Measurements from ENCODE around the gene PRDM2. TPM values are rescaled to one million over a fixed set of nuclear protein-coding genes. Genes with fewer than 3 reads are reported as not detected.

The PRDM2 gene
- total RNA-seq, 1 donor from 2014 or later, result 10.7 TPM

DNA sequence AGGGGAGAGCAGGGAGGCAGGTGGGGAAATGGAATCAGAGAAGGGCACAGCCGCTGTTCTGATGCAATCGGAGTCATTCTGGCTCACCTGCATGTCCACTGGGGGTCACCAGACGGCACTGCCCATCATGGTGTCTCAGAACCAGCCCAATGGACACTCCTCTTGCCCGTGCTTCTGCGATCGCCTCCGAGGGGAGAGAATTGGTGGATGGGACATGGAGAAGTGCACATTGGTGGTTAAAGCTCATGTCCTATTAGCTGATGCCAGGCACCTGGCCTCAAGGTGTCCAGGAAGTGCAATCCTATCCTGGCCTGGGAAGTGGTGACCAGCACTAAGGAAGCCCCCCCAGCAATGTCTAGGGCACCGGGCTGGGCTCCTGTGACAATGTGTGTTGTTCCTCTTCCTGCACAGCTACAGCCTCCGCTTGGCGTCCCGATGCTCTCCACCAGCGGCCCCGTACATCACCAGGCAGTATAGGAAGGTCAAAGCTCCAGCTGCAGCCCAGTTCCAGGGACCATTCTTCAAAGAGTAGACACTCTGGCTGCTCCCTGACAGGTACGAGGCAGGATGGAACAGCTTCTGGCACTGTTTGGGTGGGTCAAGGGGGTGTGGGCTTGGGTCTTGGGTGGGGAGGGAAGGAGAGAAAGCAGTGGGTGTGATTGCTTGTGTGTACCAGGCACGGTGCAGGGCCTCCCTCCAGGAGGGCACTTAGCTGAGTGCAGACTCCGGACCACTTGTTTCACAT lies 116.2 kb downstream of the PRDM2 start:
- DNase-seq, result no peak

GRCh38 chr1:13817906-13818305 lies 117.9 kb downstream of the PRDM2 start:
- no peak for DNase-seq

- DNase-seq, result no peak
Measured at GRCh38 chr1:13818926-13819325, 118.9 kb downstream of the PRDM2 start.

DNA sequence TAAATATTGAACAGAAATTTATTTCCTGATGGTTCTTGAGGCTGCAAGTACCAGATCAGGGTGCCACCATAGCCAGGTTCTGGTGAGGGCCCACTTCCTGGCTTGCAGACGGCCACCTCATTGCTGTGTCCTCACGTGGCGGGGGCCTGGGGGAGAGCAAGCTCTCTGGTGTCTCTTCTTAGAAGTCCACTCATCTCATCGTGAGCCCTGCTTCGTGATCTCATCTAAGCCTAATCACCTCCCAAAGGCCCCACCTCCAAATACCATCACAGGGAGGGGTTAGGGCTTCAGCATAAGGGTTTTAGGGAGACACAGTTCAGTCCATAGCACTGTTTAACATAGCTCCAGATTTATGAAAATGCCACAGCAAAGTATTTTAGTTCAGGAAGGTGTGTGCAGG lies 119.7 kb downstream of the PRDM2 start:
- no peak for DNase-seq

- no peak for DNase-seq
Measured at GRCh38 chr1:13820055-13820454, 120.1 kb downstream of the PRDM2 start.

DNA sequence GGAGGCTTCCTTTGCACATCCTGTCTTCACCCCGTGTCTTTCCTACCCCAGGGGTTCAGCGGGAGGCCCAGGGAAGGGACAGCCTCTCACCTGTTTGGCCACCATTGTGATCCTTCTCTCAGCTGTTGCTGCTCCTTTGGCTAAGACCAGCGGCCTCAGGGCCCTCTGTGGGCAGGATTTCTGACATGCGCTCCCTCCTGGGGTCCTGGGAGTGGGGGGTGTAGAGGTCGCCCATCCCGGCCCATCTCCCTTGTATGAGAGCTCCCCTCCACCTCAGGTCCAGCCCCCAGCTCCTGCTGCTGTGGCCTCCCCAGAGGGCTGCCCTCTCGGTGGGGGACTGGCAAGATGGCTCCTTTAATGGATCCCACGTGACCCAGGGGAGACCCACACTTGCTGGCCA lies 120.5 kb downstream of the PRDM2 start:
- DNase-seq, result no peak

DNA sequence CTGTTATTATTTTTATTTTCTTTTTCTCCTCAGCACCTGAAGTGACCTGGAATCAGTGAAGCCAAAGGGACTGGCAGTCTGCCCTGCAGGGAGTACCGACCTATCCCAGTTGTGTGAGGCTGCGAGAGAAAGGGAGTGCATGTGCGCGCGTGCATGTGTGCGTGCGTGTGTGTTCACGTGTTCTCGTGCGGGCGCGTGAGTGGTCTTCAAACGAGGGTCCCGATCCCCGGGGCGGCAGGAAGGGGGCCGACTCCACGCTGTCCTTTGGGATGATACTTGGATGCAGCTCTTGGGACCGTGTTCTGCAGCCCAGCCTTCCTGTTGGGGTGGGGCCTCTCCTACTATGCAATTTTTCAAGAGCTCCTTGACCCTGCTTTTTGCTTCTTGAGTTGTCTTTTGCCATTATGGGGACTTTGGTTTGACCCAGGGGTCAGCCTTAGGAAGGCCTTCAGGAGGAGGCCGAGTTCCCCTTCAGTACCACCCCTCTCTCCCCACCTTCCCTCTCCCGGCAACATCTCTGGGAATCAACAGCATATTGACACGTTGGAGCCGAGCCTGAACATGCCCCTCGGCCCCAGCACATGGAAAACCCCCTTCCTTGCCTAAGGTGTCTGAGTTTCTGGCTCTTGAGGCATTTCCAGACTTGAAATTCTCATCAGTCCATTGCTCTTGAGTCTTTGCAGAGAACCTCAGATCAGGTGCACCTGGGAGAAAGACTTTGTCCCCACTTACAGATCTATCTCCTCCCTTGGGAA lies 123.3 kb downstream of the PRDM2 start:
- no peak for DNase-seq

- DNase-seq, result no peak
Measured at GRCh38 chr1:13823936-13824335, 123.9 kb downstream of the PRDM2 start.

GRCh38 chr1:13824626-13825025 lies 124.6 kb downstream of the PRDM2 start:
- DNase-seq, result no peak

DNA sequence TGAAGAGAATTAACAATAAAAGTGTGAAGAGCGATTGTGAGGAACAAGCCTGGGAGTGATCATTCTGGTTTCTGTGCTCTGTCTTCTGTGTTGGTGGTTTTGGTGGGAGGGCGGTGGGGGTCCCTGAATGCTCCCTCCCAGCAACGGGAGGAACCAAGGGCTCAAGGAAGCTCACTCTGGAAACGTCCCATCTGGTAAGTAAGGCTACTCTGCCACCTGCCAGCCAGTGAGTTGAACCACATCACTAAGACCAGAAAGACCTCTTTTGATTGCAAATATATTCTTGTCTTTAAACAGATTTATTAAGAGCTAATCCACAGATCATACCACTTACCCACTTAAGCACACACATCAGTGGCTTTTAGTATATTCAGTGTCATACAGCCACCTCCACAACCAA lies 125.0 kb downstream of the PRDM2 start:
- no peak for DNase-seq

GRCh38 chr1:13826009-13826408 lies 126.0 kb downstream of the PRDM2 start:
- no peak for DNase-seq

DNA sequence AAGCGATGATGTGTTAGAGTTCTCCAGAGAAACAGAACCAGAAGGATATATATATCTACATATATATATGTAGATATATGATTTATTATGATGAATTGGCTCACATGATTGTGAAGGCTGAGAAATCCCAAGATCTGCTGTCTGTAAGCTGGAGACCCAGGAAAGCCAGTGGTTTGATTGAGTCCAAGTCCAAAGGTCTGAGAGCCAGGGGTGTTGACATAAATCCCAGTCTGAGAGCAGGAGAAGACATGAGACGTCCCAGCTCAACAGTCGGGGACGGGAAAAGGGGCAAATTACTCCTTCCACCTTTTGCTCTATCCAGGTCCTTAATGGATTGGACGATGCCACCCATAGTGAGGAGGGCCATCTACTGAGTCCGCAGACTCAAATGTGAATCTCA lies 126.6 kb downstream of the PRDM2 start:
- no peak for DNase-seq

GRCh38 chr1:13828454-13829151 lies 128.6 kb downstream of the PRDM2 start:
- DNase-seq, result no peak

DNA sequence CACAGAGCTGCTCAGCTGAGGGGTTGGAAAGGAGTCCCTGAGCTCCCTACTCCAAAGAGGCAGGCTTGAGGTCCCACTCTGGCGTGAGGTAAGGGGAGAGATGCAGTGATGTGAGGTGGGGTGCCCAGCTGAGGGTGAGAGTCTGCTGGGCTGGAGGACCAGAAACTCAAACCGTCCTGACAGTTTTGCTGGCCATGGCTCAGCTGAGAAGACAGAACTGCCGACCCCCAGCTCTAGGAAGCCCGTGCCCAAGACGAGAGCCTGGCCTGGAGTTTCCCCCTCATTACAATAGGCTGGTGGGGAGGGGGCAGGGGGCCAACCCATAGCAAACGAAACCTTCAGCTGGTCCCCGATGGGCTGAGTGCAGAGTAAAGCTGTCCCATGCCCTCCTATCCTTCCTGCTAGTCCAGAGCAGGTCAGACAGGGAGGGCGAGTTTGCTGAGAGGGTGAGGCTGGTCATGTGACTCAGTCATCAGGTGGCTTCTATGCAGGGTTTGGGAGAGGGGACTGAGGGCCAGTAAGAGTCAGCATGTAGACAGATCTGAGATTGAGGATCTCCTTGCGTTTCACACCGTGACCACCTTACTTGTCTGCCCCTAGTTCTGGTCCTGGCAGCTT lies 129.3 kb downstream of the PRDM2 start:
- no peak for DNase-seq

GRCh38 chr1:13830170-13830569 lies 130.2 kb downstream of the PRDM2 start:
- no peak for DNase-seq

- DNase-seq, result no peak
Measured at GRCh38 chr1:13830616-13831280, 130.8 kb downstream of the PRDM2 start.

DNA sequence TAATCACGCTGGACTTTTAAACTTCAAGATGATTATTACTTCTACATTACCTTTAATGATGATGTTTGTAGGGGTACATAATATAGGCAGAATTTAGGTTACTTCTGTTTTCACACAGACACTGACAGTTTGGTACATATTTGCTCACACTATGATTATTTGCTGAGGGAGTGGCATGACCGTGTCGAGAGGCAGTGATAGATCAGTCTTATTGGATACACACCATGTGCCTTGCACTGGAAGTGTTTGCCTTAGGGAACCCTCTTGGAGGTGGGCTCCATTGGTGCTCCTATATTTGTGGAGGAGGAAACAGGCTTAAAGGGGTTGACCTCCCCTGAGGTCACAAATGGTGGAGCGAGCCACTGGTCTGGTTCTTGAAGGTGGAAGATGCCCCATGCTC lies 132.1 kb downstream of the PRDM2 start:
- DNase-seq, result no peak

GRCh38 chr1:13832536-13832935 lies 132.5 kb downstream of the PRDM2 start:
- no peak for DNase-seq

GRCh38 chr1:13836136-13836535 lies 136.1 kb downstream of the PRDM2 start:
- DNase-seq, result no peak

GRCh38 chr1:13836631-13837030 lies 136.6 kb downstream of the PRDM2 start:
- DNase-seq, result no peak

DNA sequence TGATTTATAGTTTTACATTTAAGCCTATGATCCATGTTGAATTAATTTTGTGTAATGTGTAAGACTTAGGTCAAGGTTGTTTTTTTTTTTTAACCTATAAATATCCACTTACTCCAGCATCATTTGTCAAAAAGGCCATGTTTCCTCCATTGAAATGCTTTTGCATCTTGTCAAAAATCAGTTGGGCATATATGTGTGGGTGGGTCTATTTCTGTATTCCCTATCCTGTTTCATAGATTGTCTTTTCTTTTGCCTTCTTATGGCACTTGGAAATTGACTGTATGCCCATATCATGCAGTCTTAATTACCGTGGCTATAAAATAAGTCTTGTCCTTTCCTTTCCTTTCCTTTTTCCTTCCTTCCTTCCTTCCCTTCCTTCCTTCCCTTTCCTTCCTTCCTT lies 138.2 kb downstream of the PRDM2 start:
- no peak for DNase-seq

DNA sequence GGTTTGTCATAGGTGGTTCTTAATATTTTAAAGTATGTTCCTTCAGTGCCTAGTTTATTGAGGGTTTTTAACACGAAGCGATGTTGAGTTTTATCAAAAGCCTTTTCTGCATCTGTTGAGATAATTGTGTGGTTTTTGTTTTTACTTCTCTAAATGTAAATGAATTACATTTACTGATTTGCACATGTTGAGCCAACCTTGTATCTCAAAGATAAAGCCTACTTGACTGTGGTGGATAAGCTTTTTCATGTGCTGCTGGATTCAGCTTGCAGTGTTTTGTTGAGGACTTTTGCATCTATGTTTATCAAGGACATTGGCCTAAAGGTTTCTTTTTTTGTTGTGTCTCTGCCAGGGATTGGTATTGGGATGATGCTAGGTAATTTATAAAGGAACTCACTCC lies 142.5 kb downstream of the PRDM2 start:
- DNase-seq, result no peak

DNA sequence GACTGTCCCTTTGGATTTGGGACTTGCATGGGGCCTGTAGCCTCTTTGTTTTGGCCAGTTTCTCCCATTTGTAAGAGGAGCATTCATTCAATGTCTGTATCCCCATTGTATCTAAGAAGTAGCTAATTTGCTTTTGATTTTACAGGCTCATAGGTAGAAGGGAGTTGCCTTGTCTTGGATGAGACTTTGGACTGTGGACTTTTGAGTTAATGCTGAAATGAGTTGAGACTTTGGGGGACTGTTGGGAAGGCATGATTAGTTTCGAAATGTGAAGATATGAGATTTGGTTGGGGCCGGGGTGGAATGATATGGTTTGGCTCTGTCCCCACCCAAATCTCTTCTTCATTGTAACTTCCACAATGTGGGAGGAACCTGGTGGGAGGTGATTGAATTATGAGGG lies 151.7 kb downstream of the PRDM2 start:
- DNase-seq, result no peak
